SK-N-SH treated with all-trans-retinoic acid at 6 μM for 48 hours (cell line): Measurements from ENCODE around the gene CNOT6L.

ENCODE experiments used
- ATAC-seq: fragments of 200-7000 bp; cut with Tn5 transposase; 3 replicates; pipeline ENCODE4 v1.9.1; 2020; ENCODE audit warnings: mild to moderate bottlenecking, moderate library complexity
- ARNTL ChIP-seq: fragments of 450-650 bp; formaldehyde crosslinking; IDR thresholded peaks from 2 replicates; pipeline ENCODE4 v1.5.0; 2020; ENCODE audit warnings: low read depth, mild to moderate bottlenecking, moderate library complexity, borderline replicate concordance
- BACH2 ChIP-seq: fragments of 250-450 bp; sonication (Bioruptor Pico); IDR thresholded peaks from 2 replicates; pipeline ENCODE4 v1.9.0; 2021; ENCODE audit warnings: mild to moderate bottlenecking, borderline replicate concordance
- ESRRG ChIP-seq: fragments of 250-450 bp; sonication (Bioruptor Pico); IDR thresholded peaks from 2 replicates; pipeline ENCODE4 v1.6.1; 2021; ENCODE audit warnings: mild to moderate bottlenecking
- GLIS3 ChIP-seq: fragments of 250-450 bp; sonication (Bioruptor Pico); IDR thresholded peaks from 2 replicates; pipeline ENCODE4 v1.5.0; 2020; ENCODE audit warnings: mild to moderate bottlenecking, moderate library complexity
- ISL1 ChIP-seq: fragments of 250-450 bp; sonication (Bioruptor Pico); IDR thresholded peaks from 2 replicates; pipeline ENCODE4 v2.1.2; 2022; ENCODE audit warnings: mild to moderate bottlenecking, moderate library complexity
- OSR1 ChIP-seq: fragments of 250-450 bp; sonication (Bioruptor Pico); IDR thresholded peaks from 2 replicates; pipeline ENCODE4 v1.8.0; 2022; ENCODE audit warnings: moderate library complexity, mild to moderate bottlenecking, inconsistent platforms
- PPARA ChIP-seq: fragments of 250-450 bp; sonication (Bioruptor Pico); IDR thresholded peaks from 2 replicates; pipeline ENCODE4 v1.5.0; 2020; ENCODE audit warnings: mild to moderate bottlenecking, borderline replicate concordance
- RARB ChIP-seq: fragments of 250-450 bp; sonication (Bioruptor Pico); IDR thresholded peaks from 2 replicates; pipeline ENCODE4 v1.8.0; 2021; ENCODE audit warnings: mild to moderate bottlenecking, moderate library complexity
- SNAI2 ChIP-seq: fragments of 250-450 bp; sonication (Bioruptor Pico); IDR thresholded peaks from 2 replicates; pipeline ENCODE4 v1.5.0; 2020; ENCODE audit warnings: mild to moderate bottlenecking, moderate library complexity
- TCF4 ChIP-seq: fragments of 250-450 bp; sonication (Bioruptor Pico); IDR thresholded peaks from 2 replicates; pipeline ENCODE4 v1.8.0; 2021; ENCODE audit warnings: mild to moderate bottlenecking, moderate library complexity, borderline replicate concordance
- TOX ChIP-seq: fragments of 250-450 bp; sonication (Bioruptor Pico); IDR thresholded peaks from 2 replicates; pipeline ENCODE4 v1.8.0; 2021; ENCODE audit warnings: mild to moderate bottlenecking, moderate library complexity, borderline replicate concordance
- ZC3H10 ChIP-seq: fragments of 250-450 bp; sonication (Bioruptor Pico); IDR thresholded peaks from 2 replicates; pipeline ENCODE4 v1.5.1; 2021; ENCODE audit warnings: mild to moderate bottlenecking, moderate library complexity
- ZFP3 ChIP-seq: fragments of 250-450 bp; sonication (Bioruptor Pico); IDR thresholded peaks from 2 replicates; pipeline ENCODE4 v1.5.0; 2020; ENCODE audit warnings: mild to moderate bottlenecking, moderate library complexity
- ZFP30 ChIP-seq: fragments of 450-650 bp; formaldehyde crosslinking; IDR thresholded peaks from 2 replicates; pipeline ENCODE4 v1.5.0; 2022; ENCODE audit warnings: mild to moderate bottlenecking, moderate library complexity
- ZNF565 ChIP-seq: fragments of 450-650 bp; formaldehyde crosslinking; conservative IDR thresholded peaks from 2 replicates; pipeline ENCODE4 v1.5.0; 2020; ENCODE audit warnings: low read depth, mild to moderate bottlenecking, moderate library complexity
- ZNF70 ChIP-seq: fragments of 450-650 bp; formaldehyde crosslinking; IDR thresholded peaks from 2 replicates; pipeline ENCODE4 v1.5.0; 2020; ENCODE audit warnings: mild to moderate bottlenecking, moderate library complexity
- ZNF8 ChIP-seq: fragments of 450-650 bp; formaldehyde crosslinking; IDR thresholded peaks from 2 replicates; pipeline ENCODE4 v1.5.0; 2020; ENCODE audit warnings: mild to moderate bottlenecking, moderate library complexity
- TF ChIP-seq, protein P1 (sequence below): fragments of 250-450 bp; sonication (Bioruptor Pico); IDR thresholded peaks from 2 replicates; pipeline ENCODE4 v1.5.1; 2021; ENCODE audit warnings: mild to moderate bottlenecking, moderate library complexity
- TF ChIP-seq, protein P2 (sequence below): fragments of 250-450 bp; sonication (Bioruptor Pico); IDR thresholded peaks from 2 replicates; pipeline ENCODE4 v1.5.1; 2020; ENCODE audit warnings: low read depth, mild to moderate bottlenecking, moderate library complexity
- TF ChIP-seq, protein P3 (sequence below): fragments of 250-450 bp; sonication (Bioruptor Pico); IDR thresholded peaks from 2 replicates; pipeline ENCODE4 v1.8.0; 2020; ENCODE audit warnings: mild to moderate bottlenecking, moderate library complexity, borderline replicate concordance
- TF ChIP-seq, protein P4 (sequence below): fragments of 250-450 bp; sonication (Bioruptor Pico); IDR thresholded peaks from 2 replicates; pipeline ENCODE4 v1.8.0; 2021; ENCODE audit warnings: low read depth, mild to moderate bottlenecking, moderate library complexity, borderline replicate concordance
- TF ChIP-seq, protein P5 (sequence below): fragments of 250-450 bp; sonication (Bioruptor Pico); IDR thresholded peaks from 2 replicates; pipeline ENCODE4 v1.5.0; 2020; ENCODE audit warnings: mild to moderate bottlenecking, moderate library complexity

Gene CNOT6L

DNA sequence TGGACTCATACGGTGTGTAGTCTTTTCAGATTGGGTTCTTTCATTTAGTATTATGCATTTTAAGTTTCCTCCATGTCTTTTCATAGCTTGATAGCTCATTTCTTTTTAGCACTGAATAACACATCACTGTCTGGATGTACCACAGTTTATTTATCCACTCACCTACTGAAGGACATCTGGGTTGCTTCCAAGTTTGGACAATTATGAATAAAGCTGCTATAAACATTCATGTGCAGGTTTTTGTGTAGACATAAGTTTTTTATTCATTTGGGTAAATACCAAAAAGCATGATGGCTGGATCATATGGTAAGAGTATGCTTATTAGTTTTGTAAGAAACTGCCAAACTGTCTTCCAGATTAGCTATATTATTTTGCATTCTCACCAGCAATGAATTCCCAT, 29.0 kb downstream of the CNOT6L start:
- TF ChIP-seq OSR1 (CRISPR knock-in tag) (no peak), ARNTL (no peak), ZNF8 (no peak), TCF4 (no peak), ISL1 (CRISPR knock-in tag) (no peak), PPARA (CRISPR knock-in tag) (no peak), SNAI2 (CRISPR knock-in tag) (no peak), GLIS3 (CRISPR knock-in tag) (no peak), ZFP30 (CRISPR knock-in tag) (no peak), TOX (CRISPR knock-in tag) (no peak)
- TF ChIP-seq, protein P1, sequence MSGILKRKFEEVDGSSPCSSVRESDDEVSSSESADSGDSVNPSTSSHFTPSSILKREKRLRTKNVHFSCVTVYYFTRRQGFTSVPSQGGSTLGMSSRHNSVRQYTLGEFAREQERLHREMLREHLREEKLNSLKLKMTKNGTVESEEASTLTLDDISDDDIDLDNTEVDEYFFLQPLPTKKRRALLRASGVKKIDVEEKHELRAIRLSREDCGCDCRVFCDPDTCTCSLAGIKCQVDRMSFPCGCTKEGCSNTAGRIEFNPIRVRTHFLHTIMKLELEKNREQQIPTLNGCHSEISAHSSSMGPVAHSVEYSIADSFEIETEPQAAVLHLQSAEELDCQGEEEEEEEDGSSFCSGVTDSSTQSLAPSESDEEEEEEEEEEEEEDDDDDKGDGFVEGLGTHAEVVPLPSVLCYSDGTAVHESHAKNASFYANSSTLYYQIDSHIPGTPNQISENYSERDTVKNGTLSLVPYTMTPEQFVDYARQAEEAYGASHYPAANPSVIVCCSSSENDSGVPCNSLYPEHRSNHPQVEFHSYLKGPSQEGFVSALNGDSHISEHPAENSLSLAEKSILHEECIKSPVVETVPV (CRISPR knock-in tag), result no peak
- TF ChIP-seq, protein P2, sequence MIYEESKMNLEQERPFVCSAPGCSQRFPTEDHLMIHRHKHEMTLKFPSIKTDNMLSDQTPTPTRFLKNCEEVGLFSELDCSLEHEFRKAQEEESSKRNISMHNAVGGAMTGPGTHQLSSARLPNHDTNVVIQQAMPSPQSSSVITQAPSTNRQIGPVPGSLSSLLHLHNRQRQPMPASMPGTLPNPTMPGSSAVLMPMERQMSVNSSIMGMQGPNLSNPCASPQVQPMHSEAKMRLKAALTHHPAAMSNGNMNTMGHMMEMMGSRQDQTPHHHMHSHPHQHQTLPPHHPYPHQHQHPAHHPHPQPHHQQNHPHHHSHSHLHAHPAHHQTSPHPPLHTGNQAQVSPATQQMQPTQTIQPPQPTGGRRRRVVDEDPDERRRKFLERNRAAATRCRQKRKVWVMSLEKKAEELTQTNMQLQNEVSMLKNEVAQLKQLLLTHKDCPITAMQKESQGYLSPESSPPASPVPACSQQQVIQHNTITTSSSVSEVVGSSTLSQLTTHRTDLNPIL (CRISPR knock-in tag), result no peak
- ATAC-seq, result no peak

DNA sequence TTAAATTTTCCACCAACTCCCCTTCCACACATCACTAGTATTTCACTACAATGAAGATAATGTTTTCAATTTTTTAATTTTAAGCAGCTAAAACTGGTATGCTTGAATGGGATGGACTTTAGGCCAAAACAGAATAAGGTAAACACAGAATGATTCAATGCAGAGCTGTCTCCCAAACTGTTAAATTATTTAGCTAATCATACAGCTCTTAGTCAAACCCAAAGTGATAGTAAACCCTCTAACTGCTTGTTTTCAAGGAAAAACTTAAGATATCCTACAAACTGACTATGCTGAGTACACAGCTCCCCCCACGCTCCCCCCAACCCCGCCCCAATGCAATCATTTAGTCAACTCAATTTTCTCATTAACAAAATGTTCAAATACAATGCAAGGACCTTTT, 30.2 kb downstream of the CNOT6L start:
- ATAC-seq, result no peak
- no peak for TF ChIP-seq ZFP30 (CRISPR knock-in tag)
- TF ChIP-seq PPARA (CRISPR knock-in tag), result no peak
- TF ChIP-seq, protein P3, sequence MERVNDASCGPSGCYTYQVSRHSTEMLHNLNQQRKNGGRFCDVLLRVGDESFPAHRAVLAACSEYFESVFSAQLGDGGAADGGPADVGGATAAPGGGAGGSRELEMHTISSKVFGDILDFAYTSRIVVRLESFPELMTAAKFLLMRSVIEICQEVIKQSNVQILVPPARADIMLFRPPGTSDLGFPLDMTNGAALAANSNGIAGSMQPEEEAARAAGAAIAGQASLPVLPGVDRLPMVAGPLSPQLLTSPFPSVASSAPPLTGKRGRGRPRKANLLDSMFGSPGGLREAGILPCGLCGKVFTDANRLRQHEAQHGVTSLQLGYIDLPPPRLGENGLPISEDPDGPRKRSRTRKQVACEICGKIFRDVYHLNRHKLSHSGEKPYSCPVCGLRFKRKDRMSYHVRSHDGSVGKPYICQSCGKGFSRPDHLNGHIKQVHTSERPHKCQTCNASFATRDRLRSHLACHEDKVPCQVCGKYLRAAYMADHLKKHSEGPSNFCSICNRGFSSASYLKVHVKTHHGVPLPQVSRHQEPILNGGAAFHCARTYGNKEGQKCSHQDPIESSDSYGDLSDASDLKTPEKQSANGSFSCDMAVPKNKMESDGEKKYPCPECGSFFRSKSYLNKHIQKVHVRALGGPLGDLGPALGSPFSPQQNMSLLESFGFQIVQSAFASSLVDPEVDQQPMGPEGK (CRISPR knock-in tag), result no peak
- no peak for TF ChIP-seq ZNF70 (CRISPR knock-in tag)
- TF ChIP-seq TOX (CRISPR knock-in tag), result no peak
- TF ChIP-seq RARB (CRISPR knock-in tag), result no peak
- TF ChIP-seq SNAI2 (CRISPR knock-in tag), result no peak
- TF ChIP-seq ZNF565 (CRISPR knock-in tag), result no peak
- TF ChIP-seq, protein P4, sequence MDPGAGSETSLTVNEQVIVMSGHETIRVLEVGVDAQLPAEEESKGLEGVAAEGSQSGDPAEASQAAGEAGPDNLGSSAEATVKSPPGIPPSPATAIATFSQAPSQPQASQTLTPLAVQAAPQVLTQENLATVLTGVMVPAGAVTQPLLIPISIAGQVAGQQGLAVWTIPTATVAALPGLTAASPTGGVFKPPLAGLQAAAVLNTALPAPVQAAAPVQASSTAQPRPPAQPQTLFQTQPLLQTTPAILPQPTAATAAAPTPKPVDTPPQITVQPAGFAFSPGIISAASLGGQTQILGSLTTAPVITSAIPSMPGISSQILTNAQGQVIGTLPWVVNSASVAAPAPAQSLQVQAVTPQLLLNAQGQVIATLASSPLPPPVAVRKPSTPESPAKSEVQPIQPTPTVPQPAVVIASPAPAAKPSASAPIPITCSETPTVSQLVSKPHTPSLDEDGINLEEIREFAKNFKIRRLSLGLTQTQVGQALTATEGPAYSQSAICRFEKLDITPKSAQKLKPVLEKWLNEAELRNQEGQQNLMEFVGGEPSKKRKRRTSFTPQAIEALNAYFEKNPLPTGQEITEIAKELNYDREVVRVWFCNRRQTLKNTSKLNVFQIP (CRISPR knock-in tag), result no peak
- TF ChIP-seq ZFP3 (CRISPR knock-in tag), result no peak
- TF ChIP-seq ESRRG (CRISPR knock-in tag), result no peak
- TF ChIP-seq, protein P5, sequence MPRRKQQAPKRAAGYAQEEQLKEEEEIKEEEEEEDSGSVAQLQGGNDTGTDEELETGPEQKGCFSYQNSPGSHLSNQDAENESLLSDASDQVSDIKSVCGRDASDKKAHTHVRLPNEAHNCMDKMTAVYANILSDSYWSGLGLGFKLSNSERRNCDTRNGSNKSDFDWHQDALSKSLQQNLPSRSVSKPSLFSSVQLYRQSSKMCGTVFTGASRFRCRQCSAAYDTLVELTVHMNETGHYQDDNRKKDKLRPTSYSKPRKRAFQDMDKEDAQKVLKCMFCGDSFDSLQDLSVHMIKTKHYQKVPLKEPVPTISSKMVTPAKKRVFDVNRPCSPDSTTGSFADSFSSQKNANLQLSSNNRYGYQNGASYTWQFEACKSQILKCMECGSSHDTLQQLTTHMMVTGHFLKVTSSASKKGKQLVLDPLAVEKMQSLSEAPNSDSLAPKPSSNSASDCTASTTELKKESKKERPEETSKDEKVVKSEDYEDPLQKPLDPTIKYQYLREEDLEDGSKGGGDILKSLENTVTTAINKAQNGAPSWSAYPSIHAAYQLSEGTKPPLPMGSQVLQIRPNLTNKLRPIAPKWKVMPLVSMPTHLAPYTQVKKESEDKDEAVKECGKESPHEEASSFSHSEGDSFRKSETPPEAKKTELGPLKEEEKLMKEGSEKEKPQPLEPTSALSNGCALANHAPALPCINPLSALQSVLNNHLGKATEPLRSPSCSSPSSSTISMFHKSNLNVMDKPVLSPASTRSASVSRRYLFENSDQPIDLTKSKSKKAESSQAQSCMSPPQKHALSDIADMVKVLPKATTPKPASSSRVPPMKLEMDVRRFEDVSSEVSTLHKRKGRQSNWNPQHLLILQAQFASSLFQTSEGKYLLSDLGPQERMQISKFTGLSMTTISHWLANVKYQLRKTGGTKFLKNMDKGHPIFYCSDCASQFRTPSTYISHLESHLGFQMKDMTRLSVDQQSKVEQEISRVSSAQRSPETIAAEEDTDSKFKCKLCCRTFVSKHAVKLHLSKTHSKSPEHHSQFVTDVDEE (CRISPR knock-in tag), result no peak
- TF ChIP-seq BACH2 (CRISPR knock-in tag), result no peak
- no peak for TF ChIP-seq ZNF8
- TF ChIP-seq TCF4, result no peak
- TF ChIP-seq, protein P1 (CRISPR knock-in tag), result no peak
- TF ChIP-seq ARNTL, result no peak
- TF ChIP-seq ZC3H10 (CRISPR knock-in tag), result no peak
- TF ChIP-seq OSR1 (CRISPR knock-in tag), result no peak
- no peak for TF ChIP-seq GLIS3 (CRISPR knock-in tag)
